ENCODE data around the gene TNK2.
A peak's percentile ranks its signal among the peaks of the same experiment; 100 is the strongest.
"Not testable (repeated sequence)": the region's sequence is repeated elsewhere in the genome, so short reads cannot be mapped to it uniquely, and the experiment has no call there.

Gene TNK2

DNA sequence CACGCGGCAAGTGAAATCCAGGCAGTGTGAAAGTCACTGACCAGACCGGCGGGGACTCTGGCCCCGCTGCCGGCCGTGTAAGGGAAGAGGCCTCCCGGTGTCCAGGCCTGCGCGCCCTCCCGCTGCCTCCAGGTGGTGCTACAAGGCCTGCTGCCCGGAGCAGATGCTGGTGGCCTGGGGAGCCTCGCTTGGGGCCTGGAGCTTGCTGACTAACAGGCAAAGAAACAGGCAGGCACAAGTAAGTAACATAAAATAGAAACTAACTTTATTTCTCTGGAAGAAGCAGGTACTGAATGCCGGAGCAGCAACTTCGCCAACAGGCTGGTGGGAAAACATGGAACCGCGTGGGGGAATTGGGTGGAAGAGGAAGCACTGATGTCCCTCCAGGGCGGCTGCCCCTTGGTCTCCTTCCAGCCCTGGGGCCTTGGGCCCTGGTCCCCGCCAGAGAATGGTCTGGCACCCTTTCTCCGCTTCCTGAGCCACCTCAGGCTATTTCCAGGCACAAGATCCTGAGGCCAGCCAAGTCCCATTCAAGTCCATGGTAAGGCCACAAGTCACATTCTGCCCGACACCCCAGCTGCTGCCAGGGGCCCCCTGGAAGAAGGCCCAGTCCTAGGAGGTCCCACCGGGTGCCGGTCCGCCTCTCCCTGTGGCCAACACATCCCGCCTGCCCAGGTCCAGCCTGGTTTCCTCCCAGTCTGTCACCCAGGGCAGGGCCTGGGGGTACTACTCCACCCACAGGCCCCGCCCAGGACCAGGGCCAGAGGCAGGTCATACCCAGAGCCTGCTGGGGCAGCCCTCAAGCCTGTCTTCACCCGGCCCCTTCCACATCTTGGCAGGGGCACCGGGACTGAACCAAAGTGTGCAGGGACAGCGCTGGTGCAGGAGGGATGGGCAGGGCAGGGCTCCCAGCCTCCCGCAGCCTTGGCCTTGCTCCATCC, 45.0 kb downstream of the TNK2 start:
- H2AFZ ChIP-seq (ENCODE audit: low read depth, low read length), result no peak overlapping the region
- H2AK5ac ChIP-seq (ENCODE audit: low read length, severe bottlenecking), result no peak overlapping the region
- H3K18ac ChIP-seq (ENCODE audit: low read depth in 1 of 2, low read length in 2 of 2), result no peak overlapping the region
- H3K4me2 ChIP-seq (ENCODE audit: low read length, poor library complexity, severe bottlenecking), result no peak overlapping the region
- H2BK5ac ChIP-seq (ENCODE audit: low read depth, low read length, poor library complexity, severe bottlenecking), result no peak overlapping the region
- DNase-seq, result peak; percentile 87
- H3K27me3 ChIP-seq (ENCODE audit: control insufficient read depth in 1 of 2, insufficient read depth in 1 of 2, low read length in 2 of 2), result no peaks in the 10 kb centered on the region
- H3K23ac ChIP-seq (ENCODE audit: low read length in 2 of 2), result no peak overlapping the region
- H3K79me1 ChIP-seq (replicated peaks; ENCODE audit: low read length, poor library complexity, severe bottlenecking), result no peaks in the 10 kb centered on the region
- no peaks in the 10 kb centered on the region for H3K9me3 ChIP-seq (ENCODE audit: control insufficient read depth, low read length)
- H2BK120ac ChIP-seq (ENCODE audit: low read depth, low read length), result no peak overlapping the region
- H3K4ac ChIP-seq (ENCODE audit: low read depth in 1 of 2, low read length in 2 of 2), result no peak overlapping the region
- H2BK12ac ChIP-seq (ENCODE audit: low read length in 2 of 2), result no peak overlapping the region
- H3K4me3 ChIP-seq (ENCODE audit: insufficient read depth in 1 of 2, low read depth in 1 of 2, low read length in 2 of 2), result no peak overlapping the region
- 58% methylated on average over 25 of the region's 30 CpGs for WGBS
- no peak overlapping the region for H3K27ac ChIP-seq (ENCODE audit: low read length, poor library complexity, severe bottlenecking)
- no peak overlapping the region for H2BK15ac ChIP-seq (ENCODE audit: low read depth, poor library complexity, severe bottlenecking)
- H3K36me3 ChIP-seq (ENCODE audit: control insufficient read depth in 1 of 2, insufficient read depth in 2 of 2, low read depth in 1 of 2, low read length in 2 of 2), result peaks cover 8 to 40% of the 10 kb centered on the region in 2 experiments
- H3K4me1 ChIP-seq (ENCODE audit: control insufficient read depth, insufficient read depth, low read depth, low read length), result peaks cover 2% of the 10 kb centered on the region
- no peak overlapping the region for H4K91ac ChIP-seq (ENCODE audit: low read length)
- peak overlapping the region; percentile 79 for H3K9ac ChIP-seq (ENCODE audit: low read length)
- H4K8ac ChIP-seq (ENCODE audit: low read length), result no peak overlapping the region
- H3K14ac ChIP-seq (ENCODE audit: low read length in 2 of 2), result peak overlapping the region in 1 of 2 experiments; percentile 38

DNA sequence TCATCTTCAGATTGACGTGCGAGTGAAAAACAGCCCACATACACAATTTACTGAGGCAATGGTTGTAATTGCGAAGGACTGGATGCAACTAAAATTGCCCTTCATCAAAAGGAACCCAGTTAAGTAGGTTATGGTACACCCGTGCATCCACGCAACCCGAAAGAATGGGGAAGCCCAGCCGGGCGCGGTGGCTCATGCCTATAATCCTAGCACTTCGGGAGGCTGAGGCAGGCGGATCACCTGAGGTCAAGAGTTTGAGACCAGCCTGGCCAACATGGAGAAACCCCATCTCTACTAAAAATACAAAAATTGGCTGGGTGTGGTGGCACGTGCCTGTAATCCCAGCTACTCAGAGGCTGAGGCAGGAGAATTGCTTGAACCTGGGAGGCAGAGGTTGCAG, 46.0 kb downstream of the TNK2 start:
- H3K4me2 ChIP-seq (ENCODE audit: low read length, poor library complexity, severe bottlenecking); H2AK5ac ChIP-seq (ENCODE audit: low read length, severe bottlenecking); H3K9me3 ChIP-seq (ENCODE audit: control insufficient read depth, low read length); H3K27me3 ChIP-seq (ENCODE audit: control insufficient read depth in 1 of 2, insufficient read depth in 1 of 2, low read length in 2 of 2); H2AFZ ChIP-seq (ENCODE audit: low read depth, low read length); H2BK12ac ChIP-seq (ENCODE audit: low read length in 2 of 2); H2BK5ac ChIP-seq (ENCODE audit: low read depth, low read length, poor library complexity, severe bottlenecking); H3K4me3 ChIP-seq (ENCODE audit: insufficient read depth in 1 of 2, low read depth in 1 of 2, low read length in 2 of 2); H4K8ac ChIP-seq (ENCODE audit: low read length); H3K4me1 ChIP-seq (ENCODE audit: control insufficient read depth, insufficient read depth, low read depth, low read length); H2BK120ac ChIP-seq (ENCODE audit: low read depth, low read length); H4K91ac ChIP-seq (ENCODE audit: low read length); DNase-seq; H3K9ac ChIP-seq (ENCODE audit: low read length); H3K18ac ChIP-seq (ENCODE audit: low read depth in 1 of 2, low read length in 2 of 2); H2BK15ac ChIP-seq (ENCODE audit: low read depth, poor library complexity, severe bottlenecking); H3K79me1 ChIP-seq (replicated peaks; ENCODE audit: low read length, poor library complexity, severe bottlenecking); H3K23ac ChIP-seq (ENCODE audit: low read length in 2 of 2); H3K4ac ChIP-seq (ENCODE audit: low read depth in 1 of 2, low read length in 2 of 2); H3K14ac ChIP-seq (ENCODE audit: low read length in 2 of 2); H3K27ac ChIP-seq (ENCODE audit: low read length, poor library complexity, severe bottlenecking): not testable (repeated sequence)
- H3K36me3 ChIP-seq (ENCODE audit: control insufficient read depth in 1 of 2, insufficient read depth in 2 of 2, low read depth in 1 of 2, low read length in 2 of 2), result peaks cover 8 to 30% of the 10 kb centered on the region in 2 experiments
- WGBS, result 97% methylated on average over 12 of the region's 12 CpGs

GRCh38 chr3:195860456-195860855, 47.9 kb downstream of the TNK2 start:
- no peak overlapping the region for H4K91ac ChIP-seq (ENCODE audit: low read length)
- no peak overlapping the region for H3K23ac ChIP-seq (ENCODE audit: low read length in 2 of 2)
- H2AK5ac ChIP-seq (ENCODE audit: low read length, severe bottlenecking), result no peak overlapping the region
- H2BK15ac ChIP-seq (ENCODE audit: low read depth, poor library complexity, severe bottlenecking), result no peak overlapping the region
- H3K4me2 ChIP-seq (ENCODE audit: low read length, poor library complexity, severe bottlenecking), result no peak overlapping the region
- no peak overlapping the region for H3K9ac ChIP-seq (ENCODE audit: low read length)
- no peak for DNase-seq
- H3K9me3 ChIP-seq (ENCODE audit: control insufficient read depth, low read length), result no peaks in the 10 kb centered on the region
- H3K36me3 ChIP-seq (ENCODE audit: control insufficient read depth in 1 of 2, insufficient read depth in 2 of 2, low read depth in 1 of 2, low read length in 2 of 2), result peaks cover 2 to 16% of the 10 kb centered on the region in 2 experiments
- no peak overlapping the region for H3K14ac ChIP-seq (ENCODE audit: low read length in 2 of 2)
- 86% methylated on average over 5 of the region's 6 CpGs for WGBS
- H3K27ac ChIP-seq (ENCODE audit: low read length, poor library complexity, severe bottlenecking), result no peak overlapping the region
- H3K27me3 ChIP-seq (ENCODE audit: control insufficient read depth in 1 of 2, insufficient read depth in 1 of 2, low read length in 2 of 2), result no peaks in the 10 kb centered on the region
- no peak overlapping the region for H2AFZ ChIP-seq (ENCODE audit: low read depth, low read length)
- H3K4me3 ChIP-seq (ENCODE audit: insufficient read depth in 1 of 2, low read depth in 1 of 2, low read length in 2 of 2), result no peak overlapping the region
- H3K4ac ChIP-seq (ENCODE audit: low read depth in 1 of 2, low read length in 2 of 2), result no peak overlapping the region
- H2BK120ac ChIP-seq (ENCODE audit: low read depth, low read length), result no peak overlapping the region
- no peak overlapping the region for H2BK12ac ChIP-seq (ENCODE audit: low read length in 2 of 2)
- no peaks in the 10 kb centered on the region for H3K79me1 ChIP-seq (replicated peaks; ENCODE audit: low read length, poor library complexity, severe bottlenecking)
- H2BK5ac ChIP-seq (ENCODE audit: low read depth, low read length, poor library complexity, severe bottlenecking), result no peak overlapping the region
- H4K8ac ChIP-seq (ENCODE audit: low read length), result no peak overlapping the region
- peaks cover 2% of the 10 kb centered on the region for H3K4me1 ChIP-seq (ENCODE audit: control insufficient read depth, insufficient read depth, low read depth, low read length)
- no peak overlapping the region for H3K18ac ChIP-seq (ENCODE audit: low read depth in 1 of 2, low read length in 2 of 2)

DNA sequence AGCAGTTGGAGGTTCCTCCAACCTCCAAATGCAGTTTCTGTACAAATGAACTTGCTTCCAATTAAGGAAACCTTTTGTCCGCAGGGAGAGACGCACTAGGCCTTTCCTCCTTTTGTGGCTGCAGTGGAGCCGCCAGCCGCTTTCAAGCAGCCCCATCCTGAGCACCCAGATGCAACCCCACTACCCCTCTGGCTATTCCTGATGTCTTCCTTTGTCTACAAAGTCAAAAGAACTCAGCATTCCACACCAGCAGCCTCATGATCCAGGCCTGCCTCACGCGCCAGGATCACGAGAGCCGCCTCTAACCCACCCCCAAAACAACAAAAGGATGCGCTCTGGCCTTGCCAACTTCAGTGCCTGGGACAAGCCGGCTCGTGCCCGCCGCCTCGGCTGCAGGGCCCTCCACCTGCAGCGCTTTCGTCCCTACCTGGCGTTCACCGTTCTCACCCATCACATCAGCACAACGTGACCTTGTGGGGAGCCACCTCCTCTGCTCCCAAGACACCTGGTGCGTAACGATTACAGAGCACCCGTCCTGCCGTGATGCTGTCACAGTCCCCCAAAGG, 48.4 kb downstream of the TNK2 start:
- no peak overlapping the region for H3K14ac ChIP-seq (ENCODE audit: low read length in 2 of 2)
- no peak overlapping the region for H2AFZ ChIP-seq (ENCODE audit: low read depth, low read length)
- no peak for DNase-seq
- no peak overlapping the region for H3K4me3 ChIP-seq (ENCODE audit: insufficient read depth in 1 of 2, low read depth in 1 of 2, low read length in 2 of 2)
- no peak overlapping the region for H2BK12ac ChIP-seq (ENCODE audit: low read length in 2 of 2)
- H3K36me3 ChIP-seq (ENCODE audit: control insufficient read depth in 1 of 2, insufficient read depth in 2 of 2, low read depth in 1 of 2, low read length in 2 of 2), result peaks cover 0 to 13% of the 10 kb centered on the region in 2 experiments
- WGBS, result 85% methylated on average over 23 of the region's 23 CpGs
- H4K91ac ChIP-seq (ENCODE audit: low read length), result no peak overlapping the region
- H3K4ac ChIP-seq (ENCODE audit: low read depth in 1 of 2, low read length in 2 of 2), result no peak overlapping the region
- H2BK120ac ChIP-seq (ENCODE audit: low read depth, low read length), result no peak overlapping the region
- no peak overlapping the region for H2BK5ac ChIP-seq (ENCODE audit: low read depth, low read length, poor library complexity, severe bottlenecking)
- H3K79me1 ChIP-seq (replicated peaks; ENCODE audit: low read length, poor library complexity, severe bottlenecking), result no peaks in the 10 kb centered on the region
- H4K8ac ChIP-seq (ENCODE audit: low read length), result no peak overlapping the region
- H3K27me3 ChIP-seq (ENCODE audit: control insufficient read depth in 1 of 2, insufficient read depth in 1 of 2, low read length in 2 of 2), result no peaks in the 10 kb centered on the region
- H3K27ac ChIP-seq (ENCODE audit: low read length, poor library complexity, severe bottlenecking), result no peak overlapping the region
- H3K4me1 ChIP-seq (ENCODE audit: control insufficient read depth, insufficient read depth, low read depth, low read length), result peaks cover 2% of the 10 kb centered on the region
- H2BK15ac ChIP-seq (ENCODE audit: low read depth, poor library complexity, severe bottlenecking), result no peak overlapping the region
- H2AK5ac ChIP-seq (ENCODE audit: low read length, severe bottlenecking), result no peak overlapping the region
- H3K4me2 ChIP-seq (ENCODE audit: low read length, poor library complexity, severe bottlenecking), result no peak overlapping the region
- peak overlapping the region; percentile 18 for H3K9ac ChIP-seq (ENCODE audit: low read length)
- H3K18ac ChIP-seq (ENCODE audit: low read depth in 1 of 2, low read length in 2 of 2), result no peak overlapping the region
- H3K9me3 ChIP-seq (ENCODE audit: control insufficient read depth, low read length), result no peaks in the 10 kb centered on the region
- no peak overlapping the region for H3K23ac ChIP-seq (ENCODE audit: low read length in 2 of 2)
